ENCODE measurements around the gene RASL11B.

The RASL11B gene

GRCh38 chr4:52865300-52865699, 3.2 kb downstream of the RASL11B start:
- H3K4me3 ChIP-seq (ENCODE audit: insufficient read length, low read depth): no peak overlapping the region

DNA sequence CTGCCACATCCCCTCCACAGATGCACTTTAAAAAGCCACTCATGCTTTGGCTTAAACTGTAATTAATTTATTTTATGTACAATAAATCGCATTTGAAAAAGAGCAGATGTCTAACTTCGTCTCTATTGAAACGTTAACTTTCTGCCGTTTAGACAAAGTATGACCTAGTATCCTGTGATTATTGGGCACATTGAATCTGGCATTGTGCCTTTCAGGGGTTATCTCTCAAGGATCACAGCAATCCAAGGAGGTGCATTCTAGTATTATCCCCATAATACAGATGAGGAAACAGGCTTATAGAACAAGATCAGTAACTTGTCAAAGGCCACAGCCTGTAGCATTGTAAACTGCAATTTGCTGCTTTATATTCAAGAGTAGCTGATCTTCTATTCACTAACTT, 4.6 kb downstream of the RASL11B start:
- Histone ChIP-seq H3K9ac (ENCODE audit: insufficient read length, low read depth) (no peak overlapping the region), H3K27me3 (ENCODE audit: insufficient read depth, insufficient read length) (no peaks in the 10 kb centered on the region), H3K4me1 (ENCODE audit: insufficient read depth, insufficient read length) (peaks cover 4% of the 10 kb centered on the region), H3K4me3 (ENCODE audit: insufficient read length, low read depth) (no peak overlapping the region), H3K36me3 (ENCODE audit: insufficient read depth, insufficient read length, low read length) (peaks cover 48% of the 10 kb centered on the region), H3K9me3 (ENCODE audit: insufficient read depth, low read length) (no peaks in the 10 kb centered on the region)
- DNase-seq (ENCODE audit: low read depth, low spot score): no peak
- TF ChIP-seq ZNF274 (IDR thresholded peaks at IDR 0.05; ENCODE audit: low read depth, low read length) (no peak), SUZ12 (IDR thresholded peaks at IDR 0.05; ENCODE audit: extremely low read depth, insufficient read depth, insufficient read length) (no peak), YY1 (IDR thresholded peaks at IDR 0.05; ENCODE audit: insufficient read depth, insufficient read length) (no peak)

More at GRCh38 chr4:52865300-52865699, 3.2 kb downstream of the RASL11B start:
- Histone ChIP-seq H3K27me3 (ENCODE audit: insufficient read depth, insufficient read length) (no peaks in the 10 kb centered on the region), H3K4me1 (ENCODE audit: insufficient read depth, insufficient read length) (peaks cover 4% of the 10 kb centered on the region), H3K36me3 (ENCODE audit: insufficient read depth, insufficient read length, low read length) (peaks cover 48% of the 10 kb centered on the region), H3K9ac (ENCODE audit: insufficient read length, low read depth) (no peak overlapping the region), H3K9me3 (ENCODE audit: insufficient read depth, low read length) (peaks cover 5% of the 10 kb centered on the region; the same call in 1 of the 2 replicates)
- TF ChIP-seq YY1 (IDR thresholded peaks at IDR 0.05; ENCODE audit: insufficient read depth, insufficient read length) (no peak), SUZ12 (IDR thresholded peaks at IDR 0.05; ENCODE audit: extremely low read depth, insufficient read depth, insufficient read length) (no peak), ZNF274 (IDR thresholded peaks at IDR 0.05; ENCODE audit: low read depth, low read length) (no peak)
- no peak for DNase-seq (ENCODE audit: low read depth, low spot score)

DNA sequence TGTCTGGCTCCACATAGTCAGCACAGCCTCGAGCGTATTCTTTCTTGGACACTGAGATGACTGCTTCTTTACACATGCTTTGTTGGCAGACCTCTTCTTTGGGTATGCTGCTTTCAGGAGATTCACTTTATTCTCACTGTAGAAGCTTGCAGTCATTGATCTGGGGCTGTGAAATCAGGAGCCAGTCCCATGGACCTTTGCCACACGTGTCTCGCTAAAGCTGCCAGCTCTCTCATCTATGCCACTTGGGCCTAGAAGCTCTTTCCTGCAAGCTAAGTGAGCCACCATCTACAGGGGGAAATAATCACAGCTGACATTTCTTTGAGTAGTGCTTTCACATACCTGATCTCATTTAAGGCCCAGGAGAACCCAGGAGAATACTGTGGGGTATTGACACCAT, 5.0 kb downstream of the RASL11B start:
- TF ChIP-seq ZNF274 (IDR thresholded peaks at IDR 0.05; ENCODE audit: low read depth, low read length) (no peak), SUZ12 (IDR thresholded peaks at IDR 0.05; ENCODE audit: extremely low read depth, insufficient read depth, insufficient read length) (no peak), YY1 (IDR thresholded peaks at IDR 0.05; ENCODE audit: insufficient read depth, insufficient read length) (no peak)
- H3K4me1 ChIP-seq (ENCODE audit: insufficient read depth, insufficient read length): peaks cover 4% of the 10 kb centered on the region

GRCh38 chr4:52868133-52868532, 6.0 kb downstream of the RASL11B start:
- Histone ChIP-seq H3K9me3 (ENCODE audit: insufficient read depth, low read length) (no peaks in the 10 kb centered on the region), H3K27me3 (ENCODE audit: insufficient read depth, insufficient read length) (no peaks in the 10 kb centered on the region), H3K36me3 (ENCODE audit: insufficient read depth, insufficient read length, low read length) (peaks cover 44% of the 10 kb centered on the region), H3K4me3 (ENCODE audit: insufficient read length, low read depth) (no peak overlapping the region), H3K9ac (ENCODE audit: insufficient read length, low read depth) (no peak overlapping the region), H3K4me1 (ENCODE audit: insufficient read depth, insufficient read length) (peaks cover 4% of the 10 kb centered on the region)
- DNase-seq (ENCODE audit: low read depth, low spot score): no peak
- TF ChIP-seq YY1 (IDR thresholded peaks at IDR 0.05; ENCODE audit: insufficient read depth, insufficient read length): no peak

More for the DNA sequence above, 5.0 kb downstream of the RASL11B start:
- Histone ChIP-seq H3K36me3 (ENCODE audit: insufficient read depth, insufficient read length, low read length) (peaks cover 48% of the 10 kb centered on the region), H3K9ac (ENCODE audit: insufficient read length, low read depth) (no peak overlapping the region), H3K9me3 (ENCODE audit: insufficient read depth, low read length) (no peaks in the 10 kb centered on the region), H3K27me3 (ENCODE audit: insufficient read depth, insufficient read length) (no peaks in the 10 kb centered on the region), H3K4me3 (ENCODE audit: insufficient read length, low read depth) (no peak overlapping the region)
- no peak for DNase-seq (ENCODE audit: low read depth, low spot score)

- H3K27me3 ChIP-seq (ENCODE audit: insufficient read depth, insufficient read length): no peaks in the 10 kb centered on the region
- H3K4me3 ChIP-seq (ENCODE audit: insufficient read length, low read depth): no peak overlapping the region
- peaks cover 9% of the 10 kb centered on the region for H3K4me1 ChIP-seq (ENCODE audit: insufficient read depth, insufficient read length)
- no peak overlapping the region for H3K9ac ChIP-seq (ENCODE audit: insufficient read length, low read depth)
- H3K36me3 ChIP-seq (ENCODE audit: insufficient read depth, insufficient read length, low read length): peaks cover 34% of the 10 kb centered on the region
- DNase-seq (ENCODE audit: low read depth, low spot score): no peak
- H3K9me3 ChIP-seq (ENCODE audit: insufficient read depth, low read length): no peaks in the 10 kb centered on the region
- TF ChIP-seq ZNF274 (IDR thresholded peaks at IDR 0.05; ENCODE audit: low read depth, low read length) (no peak), SUZ12 (IDR thresholded peaks at IDR 0.05; ENCODE audit: extremely low read depth, insufficient read depth, insufficient read length) (no peak), YY1 (IDR thresholded peaks at IDR 0.05; ENCODE audit: insufficient read depth, insufficient read length) (no peak)
Measured at GRCh38 chr4:52869196-52869595, 7.1 kb downstream of the RASL11B start.

- H3K9ac ChIP-seq (ENCODE audit: insufficient read length, low read depth): no peak overlapping the region
- H3K27me3 ChIP-seq (ENCODE audit: insufficient read depth, insufficient read length): no peaks in the 10 kb centered on the region
- TF ChIP-seq YY1 (IDR thresholded peaks at IDR 0.05; ENCODE audit: insufficient read depth, insufficient read length) (no peak), SUZ12 (IDR thresholded peaks at IDR 0.05; ENCODE audit: extremely low read depth, insufficient read depth, insufficient read length) (no peak), ZNF274 (IDR thresholded peaks at IDR 0.05; ENCODE audit: low read depth, low read length) (no peak)
- H3K4me1 ChIP-seq (ENCODE audit: insufficient read depth, insufficient read length): peaks cover 11% of the 10 kb centered on the region
- no peak for DNase-seq (ENCODE audit: low read depth, low spot score)
- no peak overlapping the region for H3K4me3 ChIP-seq (ENCODE audit: insufficient read length, low read depth)
- H3K9me3 ChIP-seq (ENCODE audit: insufficient read depth, low read length): no peaks in the 10 kb centered on the region
- H3K36me3 ChIP-seq (ENCODE audit: insufficient read depth, insufficient read length, low read length): peaks cover 29% of the 10 kb centered on the region
Measured at GRCh38 chr4:52869656-52870055, 7.5 kb downstream of the RASL11B start.

DNA sequence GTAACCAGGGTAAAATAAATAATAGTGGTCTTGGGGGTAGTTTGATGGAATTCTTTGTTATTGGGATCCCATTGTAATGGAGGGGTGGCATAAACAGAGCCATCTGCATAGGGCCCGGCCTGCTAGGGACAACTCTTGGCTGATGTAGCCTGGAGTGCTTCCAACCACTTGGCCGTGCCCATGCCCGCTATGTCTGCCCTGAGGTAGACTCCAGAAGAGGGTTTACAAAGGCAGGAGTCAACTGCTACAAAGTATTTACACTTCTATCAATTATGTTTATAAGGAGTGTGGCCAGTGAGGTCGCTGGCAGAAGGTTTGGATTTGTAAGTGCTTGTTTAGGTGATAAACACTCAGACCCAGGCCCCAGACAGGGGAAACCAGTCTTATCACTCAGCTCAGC, 8.1 kb downstream of the RASL11B start:
- Histone ChIP-seq H3K27me3 (ENCODE audit: insufficient read depth, insufficient read length) (no peaks in the 10 kb centered on the region), H3K4me1 (ENCODE audit: insufficient read depth, insufficient read length) (peaks cover 11% of the 10 kb centered on the region), H3K9me3 (ENCODE audit: insufficient read depth, low read length) (no peaks in the 10 kb centered on the region), H3K36me3 (ENCODE audit: insufficient read depth, insufficient read length, low read length) (peaks cover 23% of the 10 kb centered on the region), H3K4me3 (ENCODE audit: insufficient read length, low read depth) (no peak overlapping the region), H3K9ac (ENCODE audit: insufficient read length, low read depth) (no peak overlapping the region)
- no peak for DNase-seq (ENCODE audit: low read depth, low spot score)
- TF ChIP-seq ZNF274 (IDR thresholded peaks at IDR 0.05; ENCODE audit: low read depth, low read length): no peak
- TF ChIP-seq YY1 (IDR thresholded peaks at IDR 0.05; ENCODE audit: insufficient read depth, insufficient read length): no peak
- no peak for TF ChIP-seq SUZ12 (IDR thresholded peaks at IDR 0.05; ENCODE audit: extremely low read depth, insufficient read depth, insufficient read length)

DNA sequence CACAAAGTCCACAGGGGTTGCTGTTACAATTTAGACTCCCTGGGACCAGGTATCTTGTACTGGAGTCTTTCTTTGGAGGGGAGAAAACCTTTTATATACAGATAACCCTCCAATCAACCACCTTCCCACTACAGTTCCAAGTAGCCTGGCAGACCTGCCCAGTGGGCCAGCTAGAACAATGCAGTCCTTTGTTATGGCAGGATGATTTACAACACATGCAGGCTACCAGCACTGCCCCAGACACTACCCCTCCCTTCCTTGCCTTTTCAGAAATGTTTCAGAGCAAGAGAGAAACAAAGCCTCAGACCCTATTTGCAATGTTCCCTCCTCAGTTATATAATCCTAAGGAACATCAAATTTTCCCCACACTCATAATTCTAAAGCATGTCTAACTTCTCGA, 11.1 kb downstream of the RASL11B start:
- no peaks in the 10 kb centered on the region for H3K9me3 ChIP-seq (ENCODE audit: insufficient read depth, low read length)
- no peak overlapping the region for H3K9ac ChIP-seq (ENCODE audit: insufficient read length, low read depth)
- TF ChIP-seq YY1 (IDR thresholded peaks at IDR 0.05; ENCODE audit: insufficient read depth, insufficient read length): no peak
- TF ChIP-seq SUZ12 (IDR thresholded peaks at IDR 0.05; ENCODE audit: extremely low read depth, insufficient read depth, insufficient read length): no peak
- no peak for TF ChIP-seq ZNF274 (IDR thresholded peaks at IDR 0.05; ENCODE audit: low read depth, low read length)
- no peak for DNase-seq (ENCODE audit: low read depth, low spot score)
- H3K27me3 ChIP-seq (ENCODE audit: insufficient read depth, insufficient read length): no peaks in the 10 kb centered on the region
- H3K4me1 ChIP-seq (ENCODE audit: insufficient read depth, insufficient read length): peaks cover 13% of the 10 kb centered on the region
- H3K4me3 ChIP-seq (ENCODE audit: insufficient read length, low read depth): no peak overlapping the region
- no peaks in the 10 kb centered on the region for H3K36me3 ChIP-seq (ENCODE audit: insufficient read depth, insufficient read length, low read length)
